IPS-15b (cell line): Measurements from ENCODE around the gene EIPR1.

ENCODE experiments used
- H3K27me3 ChIP-seq: one replicate; pipeline ENCODE4 v1.6.1; 2013; ENCODE audit warnings: low read length; ENCODE audit not compliant: control insufficient read depth, insufficient read depth
- H3K36me3 ChIP-seq: one replicate; pipeline ENCODE4 v1.6.1; 2013; ENCODE audit warnings: low read length; ENCODE audit not compliant: control insufficient read depth, insufficient read depth
- H3K4me1 ChIP-seq: one replicate; pipeline ENCODE4 v1.6.1; 2013; ENCODE audit warnings: mild to moderate bottlenecking, low read length; ENCODE audit not compliant: control insufficient read depth, insufficient read depth
- H3K4me3 ChIP-seq: one replicate; pipeline ENCODE4 v1.5.1; 2013; ENCODE audit warnings: low read depth, low read length
- H3K9ac ChIP-seq: one replicate; pipeline ENCODE4 v1.6.1; 2013; ENCODE audit warnings: low read depth, mild to moderate bottlenecking, low read length
- H3K9me3 ChIP-seq: one replicate; pipeline ENCODE4 v1.6.1; 2013; ENCODE audit warnings: mild to moderate bottlenecking, low read length; ENCODE audit not compliant: control insufficient read depth, insufficient read depth

The EIPR1 gene

GRCh38 chr2:3217646-3218045, 160.0 kb downstream of the EIPR1 start:
- Histone ChIP-seq H3K36me3 (no peaks in the 10 kb centered on the region), H3K4me1 (no peaks in the 10 kb centered on the region), H3K9me3 (peaks cover 12% of the 10 kb centered on the region), H3K27me3 (no peaks in the 10 kb centered on the region), H3K4me3 (no peak overlapping the region), H3K9ac (no peak overlapping the region)

- H3K4me3 ChIP-seq = no peak overlapping the region
- H3K4me1 ChIP-seq = no peaks in the 10 kb centered on the region
- no peak overlapping the region for H3K9ac ChIP-seq
- H3K27me3 ChIP-seq = no peaks in the 10 kb centered on the region
- H3K9me3 ChIP-seq = peaks cover 12% of the 10 kb centered on the region
- no peaks in the 10 kb centered on the region for H3K36me3 ChIP-seq
These were observed 160.7 kb downstream of the EIPR1 start for GRCh38 chr2:3216841-3217495.

DNA sequence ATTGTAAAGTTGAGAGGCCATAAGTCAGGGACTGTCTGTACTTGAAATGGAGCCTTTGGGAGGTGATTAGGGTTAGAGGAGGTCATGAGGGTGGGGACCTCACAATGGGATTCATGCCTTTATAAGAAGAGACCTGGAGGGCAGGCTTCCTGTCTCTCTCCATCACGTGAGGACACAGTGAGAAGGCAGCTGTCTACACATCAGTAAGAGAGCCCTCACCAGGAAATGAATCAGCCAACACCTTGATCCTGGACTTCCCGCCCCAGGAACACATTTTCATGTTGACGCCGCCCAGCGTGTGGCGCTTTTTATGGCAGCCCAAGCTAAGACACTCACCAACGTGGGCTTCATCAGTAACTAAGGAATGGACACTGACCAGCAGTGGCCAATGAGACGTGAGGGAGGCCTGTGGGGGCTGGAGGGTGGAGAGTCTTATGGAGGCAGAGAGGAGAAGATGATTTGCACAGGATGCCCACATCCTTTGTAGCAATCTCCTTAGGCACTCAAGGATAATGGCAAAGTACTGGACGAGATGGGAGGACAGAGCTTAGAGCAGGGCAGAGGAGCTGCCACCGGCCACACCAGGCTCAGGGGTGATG, 162.7 kb downstream of the EIPR1 start:
- Histone ChIP-seq H3K9me3 (peaks cover 3% of the 10 kb centered on the region), H3K36me3 (peaks cover 3% of the 10 kb centered on the region), H3K9ac (no peak overlapping the region), H3K27me3 (no peaks in the 10 kb centered on the region), H3K4me3 (no peak overlapping the region), H3K4me1 (no peaks in the 10 kb centered on the region)

GRCh38 chr2:3214065-3214464, 163.6 kb downstream of the EIPR1 start:
- peaks cover 3% of the 10 kb centered on the region for H3K36me3 ChIP-seq
- H3K4me3 ChIP-seq = no peak overlapping the region

GRCh38 chr2:3212984-3213383, 164.6 kb downstream of the EIPR1 start:
- no peak overlapping the region for H3K4me3 ChIP-seq
- no peaks in the 10 kb centered on the region for H3K9me3 ChIP-seq
- H3K27me3 ChIP-seq = no peaks in the 10 kb centered on the region
- H3K9ac ChIP-seq = no peak overlapping the region
- peaks cover 3% of the 10 kb centered on the region for H3K36me3 ChIP-seq
- no peaks in the 10 kb centered on the region for H3K4me1 ChIP-seq

More at GRCh38 chr2:3214065-3214464, 163.6 kb downstream of the EIPR1 start:
- Histone ChIP-seq H3K9me3 (no peaks in the 10 kb centered on the region), H3K27me3 (no peaks in the 10 kb centered on the region), H3K9ac (no peak overlapping the region), H3K4me1 (no peaks in the 10 kb centered on the region)

GRCh38 chr2:3212061-3212362, 165.6 kb downstream of the EIPR1 start:
- H3K27me3 ChIP-seq = no peaks in the 10 kb centered on the region
- peaks cover 5% of the 10 kb centered on the region for H3K36me3 ChIP-seq
- H3K4me3 ChIP-seq = no peak overlapping the region
- H3K9me3 ChIP-seq = no peaks in the 10 kb centered on the region
- no peak overlapping the region for H3K9ac ChIP-seq
- no peaks in the 10 kb centered on the region for H3K4me1 ChIP-seq

DNA sequence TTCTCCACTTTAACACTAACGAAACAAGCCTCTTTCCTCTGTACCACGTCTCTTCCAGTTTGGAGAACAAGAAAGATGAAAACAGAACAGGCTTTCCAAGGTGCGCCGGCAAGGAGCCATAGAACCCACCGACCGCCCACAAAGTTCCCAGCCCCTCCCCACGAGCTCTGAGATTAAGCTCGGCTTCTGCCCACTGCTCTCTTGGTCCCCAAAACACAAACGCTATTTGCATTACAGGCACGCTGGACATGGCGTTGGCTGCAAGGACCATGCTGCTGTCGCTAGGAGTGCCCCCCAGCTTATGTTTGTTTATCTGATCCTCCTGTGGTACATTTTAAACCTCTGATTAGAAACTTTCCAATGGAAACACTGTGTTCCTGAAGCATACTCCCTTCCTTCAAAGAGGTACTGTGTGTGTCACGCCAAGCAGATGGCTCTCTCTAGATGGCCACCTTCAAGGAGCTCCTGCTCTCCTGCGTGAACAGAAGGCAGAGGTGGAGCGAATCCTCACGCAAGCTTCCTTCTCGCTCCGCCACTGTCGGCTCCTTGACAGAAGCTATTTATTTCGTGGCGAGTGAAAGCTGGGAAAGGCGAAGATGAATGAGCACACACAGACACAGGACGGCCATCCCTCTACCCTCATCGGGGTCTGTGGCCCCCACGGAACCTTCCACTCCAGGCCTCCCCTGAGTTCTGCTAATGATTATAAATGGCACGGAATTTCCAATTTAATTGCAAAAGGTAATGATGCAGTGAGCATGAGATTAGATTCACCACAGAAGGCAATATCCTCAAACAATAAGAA, 166.2 kb downstream of the EIPR1 start:
- Histone ChIP-seq H3K4me3 (no peak overlapping the region), H3K27me3 (no peaks in the 10 kb centered on the region), H3K9ac (no peak overlapping the region), H3K36me3 (peaks cover 5% of the 10 kb centered on the region), H3K4me1 (no peaks in the 10 kb centered on the region), H3K9me3 (no peaks in the 10 kb centered on the region)

GRCh38 chr2:3210257-3210656, 167.4 kb downstream of the EIPR1 start:
- H3K9me3 ChIP-seq = no peaks in the 10 kb centered on the region
- peaks cover 5% of the 10 kb centered on the region for H3K36me3 ChIP-seq
- no peak overlapping the region for H3K9ac ChIP-seq
- no peak overlapping the region for H3K4me3 ChIP-seq
- H3K27me3 ChIP-seq = no peaks in the 10 kb centered on the region
- H3K4me1 ChIP-seq = no peaks in the 10 kb centered on the region

- Histone ChIP-seq H3K36me3 (peaks cover 5% of the 10 kb centered on the region), H3K4me1 (no peaks in the 10 kb centered on the region), H3K4me3 (no peak overlapping the region), H3K27me3 (no peaks in the 10 kb centered on the region), H3K9ac (no peak overlapping the region), H3K9me3 (no peaks in the 10 kb centered on the region)
These were observed 168.4 kb downstream of the EIPR1 start for GRCh38 chr2:3209258-3209657.

DNA sequence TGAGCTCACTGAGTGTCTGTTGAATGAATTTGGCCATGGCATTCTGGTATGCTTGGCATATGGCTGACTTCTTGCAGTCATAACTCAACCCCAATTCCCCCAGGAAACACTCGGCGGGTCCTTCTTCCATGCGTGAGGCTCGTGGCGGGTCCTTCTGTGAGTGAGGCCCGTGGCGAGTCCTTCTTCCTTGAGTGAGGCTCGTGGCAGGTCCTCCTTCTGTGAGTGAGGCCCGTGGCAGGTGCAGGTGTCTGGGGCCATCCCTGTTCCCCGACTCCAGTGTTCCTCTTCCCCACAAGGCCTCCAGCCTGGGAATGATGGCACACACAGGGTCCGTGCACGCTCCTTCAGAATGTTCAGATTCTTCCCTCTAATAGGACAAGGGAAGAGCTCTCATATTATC, 169.0 kb downstream of the EIPR1 start:
- peaks cover 5% of the 10 kb centered on the region for H3K36me3 ChIP-seq
- H3K4me3 ChIP-seq = no peak overlapping the region
- H3K9me3 ChIP-seq = no peaks in the 10 kb centered on the region
- H3K27me3 ChIP-seq = no peaks in the 10 kb centered on the region
- no peak overlapping the region for H3K9ac ChIP-seq
- H3K4me1 ChIP-seq = no peaks in the 10 kb centered on the region

DNA sequence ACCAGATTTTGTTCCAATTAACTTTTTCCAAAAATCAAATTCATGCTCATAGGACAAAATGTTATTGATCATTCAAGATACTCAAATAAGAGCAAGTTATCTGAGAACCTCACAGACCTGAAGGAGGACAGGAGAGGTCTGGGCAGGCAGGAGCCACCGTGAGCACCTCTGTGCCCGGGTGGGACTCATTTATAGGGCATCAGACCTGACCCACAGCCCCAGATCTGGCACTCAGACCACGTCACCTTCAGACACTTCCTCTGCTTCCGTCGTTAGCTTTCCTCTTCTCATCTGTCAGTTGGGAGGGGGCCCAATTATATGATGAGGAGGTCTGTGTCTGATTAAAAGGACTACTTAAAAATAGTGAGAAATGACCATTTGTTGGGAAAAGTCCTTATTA, 169.4 kb downstream of the EIPR1 start:
- H3K9me3 ChIP-seq = no peaks in the 10 kb centered on the region
- H3K27me3 ChIP-seq = no peaks in the 10 kb centered on the region
- H3K4me1 ChIP-seq = no peaks in the 10 kb centered on the region
- H3K9ac ChIP-seq = no peak overlapping the region
- peaks cover 5% of the 10 kb centered on the region for H3K36me3 ChIP-seq
- no peak overlapping the region for H3K4me3 ChIP-seq

- no peaks in the 10 kb centered on the region for H3K9me3 ChIP-seq
- no peaks in the 10 kb centered on the region for H3K4me1 ChIP-seq
- H3K4me3 ChIP-seq = no peak overlapping the region
- H3K9ac ChIP-seq = no peak overlapping the region
- no peaks in the 10 kb centered on the region for H3K27me3 ChIP-seq
- H3K36me3 ChIP-seq = peaks cover 5% of the 10 kb centered on the region
These were observed 170.5 kb downstream of the EIPR1 start for GRCh38 chr2:3207091-3207491.
